SH-SY5Y (cell line): ENCODE data around the gene ALG14.

Experiments
- GATA2 ChIP-seq: IDR thresholded peaks from 2 replicates; pipeline ENCODE4 v1.6.1; 2011; ENCODE audit warnings: mild to moderate bottlenecking, low read depth, low read length
- GATA3 ChIP-seq: IDR thresholded peaks from 2 replicates; pipeline ENCODE4 v1.6.1; 2011; ENCODE audit warnings: low read depth, mild to moderate bottlenecking, low read length, moderate library complexity

The ALG14 gene

DNA sequence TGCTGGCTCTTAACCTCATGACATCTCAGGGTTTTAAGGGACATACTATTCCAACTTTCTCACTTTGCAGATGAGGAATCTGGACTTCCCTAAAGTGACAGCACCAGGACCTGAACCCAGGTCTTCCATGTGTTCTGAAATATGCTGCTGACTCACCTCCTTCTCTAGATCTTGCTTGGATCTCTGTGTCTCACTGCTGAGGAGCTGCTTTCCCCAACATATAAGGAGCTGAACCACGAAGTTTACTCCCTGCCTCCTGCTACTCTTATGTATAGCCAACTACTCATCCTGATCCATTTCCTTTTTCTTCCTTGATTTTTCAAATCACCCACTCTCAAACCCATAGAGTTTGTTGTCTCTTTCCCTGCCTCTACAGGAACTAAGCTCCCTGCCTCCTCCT lies 38.2 kb downstream of the ALG14 start:
- TF ChIP-seq GATA2 = no peak

DNA sequence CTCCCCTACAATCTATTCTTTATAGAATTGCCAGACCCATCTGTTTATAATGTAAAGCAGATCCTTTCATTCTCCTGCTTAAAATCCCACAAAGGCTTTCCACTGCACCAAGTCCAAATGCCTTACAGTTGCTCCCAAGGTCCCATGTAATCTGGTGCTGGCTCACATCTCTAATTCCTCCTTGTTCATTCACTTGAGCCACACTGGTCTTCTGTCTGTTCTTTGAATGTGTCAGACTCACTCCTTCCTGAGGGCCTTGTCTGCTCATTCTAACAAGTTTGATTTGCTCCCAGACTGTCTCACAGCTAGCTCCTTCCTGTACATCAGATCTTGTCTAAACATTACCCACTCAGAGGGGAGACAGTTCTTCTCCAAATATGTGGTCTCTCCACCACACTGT lies 38.9 kb downstream of the ALG14 start:
- TF ChIP-seq GATA2 = no peak

DNA sequence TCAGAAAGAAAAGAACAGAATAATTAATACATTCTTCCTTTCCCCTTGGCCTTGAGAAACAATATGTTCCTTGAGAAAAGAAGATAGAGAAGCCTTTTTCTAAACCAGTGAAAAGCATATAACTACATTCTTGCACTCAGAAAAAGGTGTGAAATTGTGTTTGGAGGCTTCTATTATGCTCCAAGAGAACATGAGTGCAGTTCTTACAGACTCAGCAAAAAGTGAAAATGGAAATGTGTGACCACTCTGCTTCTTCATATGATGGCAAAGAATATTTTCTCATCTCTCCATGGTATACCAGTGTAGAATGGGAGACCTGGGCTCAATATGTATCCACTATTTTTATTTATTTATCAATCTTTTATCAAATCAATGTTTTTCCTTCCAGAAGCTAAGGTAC lies 43.2 kb downstream of the ALG14 start:
- TF ChIP-seq GATA3 (no peak), GATA2 (no peak)

DNA sequence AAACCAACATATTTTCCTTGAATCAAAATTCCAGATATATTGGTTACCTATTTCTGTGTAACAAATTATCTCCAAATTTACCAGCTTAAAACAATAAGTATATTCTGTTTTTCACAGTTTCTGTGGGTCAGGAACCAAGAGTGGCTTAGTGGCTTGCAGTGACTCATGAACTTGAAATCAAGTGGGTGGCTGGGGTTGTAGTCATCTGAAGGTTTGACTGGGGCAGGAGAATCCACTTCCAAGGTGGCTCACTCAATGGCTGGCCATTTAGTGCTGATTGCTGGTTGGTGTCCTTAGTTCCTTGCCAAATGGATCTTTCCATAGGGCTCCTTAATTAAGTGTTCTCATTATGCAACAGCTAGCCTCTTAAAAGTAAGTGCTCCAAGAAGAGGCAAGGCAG lies 43.8 kb downstream of the ALG14 start:
- TF ChIP-seq GATA2 (no peak), GATA3 (no peak)

DNA sequence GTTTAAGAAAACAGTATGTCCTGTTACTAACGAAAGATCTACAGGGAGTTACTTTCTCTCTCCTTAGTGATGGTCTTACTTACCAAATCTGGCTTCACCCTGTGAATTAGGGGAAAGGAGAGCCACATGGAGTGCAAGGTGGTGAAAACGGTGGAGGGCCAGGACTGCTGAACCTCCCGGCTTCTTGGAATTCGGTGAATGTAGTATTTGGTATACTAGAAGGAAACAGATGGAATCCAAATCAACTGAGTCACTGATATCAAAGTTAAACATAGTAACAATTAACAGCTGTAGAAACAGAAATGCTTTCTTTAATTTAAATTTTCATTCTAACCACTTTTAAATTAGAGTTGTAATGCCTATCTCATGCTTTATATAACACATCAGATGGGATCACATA lies 45.7 kb downstream of the ALG14 start:
- TF ChIP-seq GATA2 (no peak), GATA3 (no peak)

DNA sequence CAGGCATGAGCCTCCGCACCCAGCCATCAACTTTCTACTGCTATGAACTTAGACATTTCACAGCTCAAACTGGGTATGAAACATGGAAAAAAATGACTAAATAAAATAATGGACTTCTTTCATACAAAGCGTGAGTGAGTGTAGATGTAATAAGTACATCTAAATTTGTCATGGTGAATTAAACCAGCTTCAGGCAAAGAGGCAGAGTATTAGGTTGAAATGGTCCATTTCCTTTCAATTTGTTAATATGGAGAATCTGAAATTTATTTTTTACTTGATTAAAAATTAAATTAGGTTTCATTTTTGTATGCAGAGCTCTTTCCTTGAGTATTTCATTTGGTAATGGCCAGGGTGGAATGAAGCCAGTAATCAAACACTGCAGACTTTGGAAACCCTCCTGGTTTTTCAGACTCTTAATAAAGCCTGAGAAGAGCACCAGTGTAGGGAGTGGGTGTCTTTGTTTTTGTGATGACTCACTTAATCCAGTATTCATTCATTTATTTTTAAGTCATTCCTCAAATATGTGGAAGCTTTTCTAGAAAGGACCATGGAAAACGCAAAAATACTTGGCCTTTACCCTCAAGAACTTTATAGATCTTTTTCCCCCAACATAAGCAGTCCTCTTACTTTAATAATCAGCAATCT lies 49.2 kb downstream of the ALG14 start:
- TF ChIP-seq GATA3 = no peak
- no peak for TF ChIP-seq GATA2

DNA sequence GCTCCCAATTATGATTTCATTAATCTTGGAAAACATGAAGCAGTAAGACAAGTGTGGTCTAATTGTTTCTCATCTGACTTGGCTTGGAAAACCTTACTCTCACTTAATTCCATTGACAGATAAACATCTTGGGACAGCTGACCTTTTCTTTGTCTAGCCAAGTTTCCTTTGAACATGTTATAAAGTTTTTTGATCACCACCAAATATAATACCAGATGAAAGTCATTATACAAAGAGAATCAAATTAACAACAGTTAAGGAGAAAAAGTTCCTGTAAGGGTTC lies 50.2 kb downstream of the ALG14 start:
- no peak for TF ChIP-seq GATA3
- TF ChIP-seq GATA2 = no peak

DNA sequence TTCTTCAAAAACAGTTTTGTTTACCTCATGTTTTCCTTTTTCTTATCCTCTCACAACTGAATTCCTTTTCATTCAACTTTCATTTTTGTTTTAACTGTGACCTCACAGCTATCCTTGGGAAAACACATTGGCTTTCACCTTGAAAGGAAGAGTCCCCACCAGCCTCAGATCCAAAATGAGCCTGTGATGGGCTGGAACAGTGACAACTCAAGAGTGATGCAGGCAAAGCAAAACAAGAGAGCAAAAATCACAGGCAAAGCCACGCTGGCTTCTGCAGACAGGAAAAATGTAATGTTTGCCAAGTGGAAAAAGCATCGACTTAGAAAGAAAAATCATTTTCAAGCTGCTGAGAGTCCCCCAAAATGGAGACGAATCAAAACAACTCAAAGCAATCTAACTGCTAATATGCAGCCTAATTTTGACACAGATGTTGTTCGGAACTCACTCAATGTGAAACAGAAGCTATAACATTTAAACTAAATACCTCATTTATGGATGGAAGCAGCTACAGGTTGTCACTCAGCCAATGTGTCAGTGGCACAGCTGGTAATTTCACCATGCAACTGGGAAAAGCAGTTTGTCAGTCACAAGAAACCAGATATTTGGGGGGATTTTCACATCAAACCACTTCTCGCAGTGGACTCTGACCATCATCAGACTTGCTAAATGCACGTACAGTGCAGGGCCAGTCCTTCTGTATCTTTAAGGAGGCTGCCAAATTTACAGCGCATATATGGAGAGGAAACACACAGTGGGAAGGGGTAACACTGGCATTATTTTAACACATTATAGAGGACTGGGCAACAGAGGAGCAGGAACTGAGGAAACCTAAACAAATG lies 50.7 kb downstream of the ALG14 start:
- TF ChIP-seq GATA2 (no peak), GATA3 (no peak)

DNA sequence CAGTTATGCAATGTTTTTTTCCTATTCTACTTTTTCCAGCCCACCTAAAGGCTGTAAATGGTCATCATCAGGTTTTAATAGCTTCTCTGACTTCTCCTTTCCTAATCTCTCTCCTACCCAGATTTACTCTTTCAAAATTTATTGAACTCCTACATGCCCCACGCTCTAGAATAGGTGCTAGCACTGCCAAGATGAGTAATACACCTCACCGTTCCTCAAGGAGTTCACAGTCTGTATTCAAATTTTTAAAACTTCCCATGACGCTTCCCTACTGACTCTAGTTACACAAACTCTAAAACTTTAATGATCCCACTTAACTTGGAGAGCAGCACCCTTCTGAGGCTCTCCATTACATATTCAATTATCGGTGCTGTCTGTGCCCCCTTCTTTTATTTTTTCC lies 51.6 kb downstream of the ALG14 start:
- no peak for TF ChIP-seq GATA3
- TF ChIP-seq GATA2 = no peak

DNA sequence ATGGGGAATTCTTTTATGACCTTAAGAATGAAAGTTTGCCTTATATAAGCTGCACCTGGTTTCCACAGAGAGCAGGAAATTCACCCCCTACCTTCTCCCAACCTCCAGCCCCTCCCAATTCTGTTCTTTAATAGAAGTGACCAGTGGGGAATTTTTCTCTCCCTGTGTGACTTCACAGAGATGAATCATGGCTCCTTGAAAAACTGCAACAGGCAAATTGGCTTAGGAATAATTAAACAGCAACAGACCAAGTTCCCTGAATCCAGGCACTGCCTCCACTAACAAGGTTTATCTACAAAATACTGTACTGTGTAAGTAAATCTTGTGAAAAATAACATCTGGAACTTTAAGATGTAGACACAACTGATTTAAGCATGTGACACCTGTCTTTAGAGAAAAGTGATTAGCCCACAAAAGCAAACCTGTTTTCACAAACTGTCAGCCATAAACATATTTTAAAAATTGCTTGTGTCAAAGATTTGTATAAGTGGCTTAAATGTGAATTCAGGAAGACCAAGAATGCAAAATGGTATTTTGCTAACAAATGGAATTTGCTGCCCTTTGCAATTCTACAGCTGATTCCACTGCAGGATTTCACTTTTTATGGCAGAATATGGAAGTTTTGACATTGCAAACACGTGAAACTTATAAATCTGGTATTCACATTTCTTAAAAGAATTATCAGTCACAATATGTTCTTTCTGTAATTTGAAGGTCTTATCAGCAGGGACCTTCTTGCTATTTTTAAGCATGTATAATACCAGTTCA lies 54.0 kb downstream of the ALG14 start:
- TF ChIP-seq GATA3 = no peak
- TF ChIP-seq GATA2 = no peak

DNA sequence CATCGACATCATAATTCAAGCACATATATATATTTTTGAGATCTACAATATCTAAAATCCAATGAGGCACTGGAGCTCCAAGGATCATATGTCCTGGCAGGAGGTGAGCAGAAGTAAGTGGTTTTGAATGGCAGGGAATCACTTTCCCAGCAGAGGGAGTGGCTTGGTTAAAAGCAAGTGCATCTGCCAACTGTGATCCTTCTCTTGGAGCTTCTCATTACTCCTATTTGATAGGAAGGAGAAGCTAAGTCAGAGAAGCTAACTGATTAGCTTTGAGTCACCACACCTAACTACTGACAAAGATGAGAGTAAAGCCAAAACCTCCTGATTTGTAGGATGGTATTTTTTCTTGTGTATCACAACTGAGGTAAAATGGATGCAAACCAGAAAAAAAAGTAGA lies 55.0 kb downstream of the ALG14 start:
- no peak for TF ChIP-seq GATA2
- TF ChIP-seq GATA3 = no peak

DNA sequence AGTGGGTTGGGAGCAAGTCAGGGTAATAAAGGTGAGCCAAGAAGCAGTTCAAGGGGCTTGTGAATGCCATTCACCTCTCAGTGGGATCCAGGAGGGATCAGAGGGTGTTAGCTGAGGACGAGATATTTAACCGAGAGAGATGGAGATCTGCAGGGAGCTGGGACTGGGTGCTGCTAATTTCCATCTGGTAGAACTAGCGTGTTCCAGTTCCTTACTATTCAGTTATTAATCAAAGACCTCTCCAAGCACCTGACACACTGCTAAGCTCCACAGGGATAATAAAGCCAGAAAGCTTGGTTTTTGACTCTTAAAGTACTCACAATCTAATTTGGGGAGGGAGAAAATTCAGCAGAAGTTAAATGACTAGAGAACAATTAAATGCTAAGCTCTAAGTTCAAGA lies 57.7 kb downstream of the ALG14 start:
- TF ChIP-seq GATA2 = no peak
- no peak for TF ChIP-seq GATA3

DNA sequence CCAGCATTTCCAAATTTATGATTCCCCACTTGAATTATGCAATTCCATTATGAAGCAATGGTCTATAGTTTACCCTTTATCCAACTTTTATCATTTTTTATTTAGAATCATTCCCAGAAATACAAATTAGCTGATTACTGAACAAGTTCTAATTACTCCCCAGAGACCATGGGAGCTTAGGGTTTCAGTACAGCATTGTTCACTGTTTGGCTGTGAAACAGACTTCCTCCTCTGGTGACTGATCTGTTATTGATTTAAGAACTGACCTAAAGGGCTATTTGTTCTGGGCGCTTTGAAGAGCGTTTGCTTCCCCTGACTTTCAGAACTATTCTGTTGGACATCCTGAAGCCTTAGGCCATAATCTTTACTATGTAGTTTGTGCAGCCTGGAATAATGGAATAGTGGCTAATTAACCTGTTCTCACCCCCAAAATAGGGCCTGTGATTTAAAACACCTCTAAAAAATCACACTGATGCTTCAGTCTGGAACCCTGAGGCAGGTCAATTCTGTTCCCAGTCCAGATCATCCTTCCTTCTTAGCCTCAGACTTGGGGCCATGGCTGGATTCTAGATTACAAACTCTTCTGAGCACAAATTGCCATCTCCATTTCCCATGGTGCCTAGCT lies 58.7 kb downstream of the ALG14 start:
- TF ChIP-seq GATA3 (no peak), GATA2 (no peak)

DNA sequence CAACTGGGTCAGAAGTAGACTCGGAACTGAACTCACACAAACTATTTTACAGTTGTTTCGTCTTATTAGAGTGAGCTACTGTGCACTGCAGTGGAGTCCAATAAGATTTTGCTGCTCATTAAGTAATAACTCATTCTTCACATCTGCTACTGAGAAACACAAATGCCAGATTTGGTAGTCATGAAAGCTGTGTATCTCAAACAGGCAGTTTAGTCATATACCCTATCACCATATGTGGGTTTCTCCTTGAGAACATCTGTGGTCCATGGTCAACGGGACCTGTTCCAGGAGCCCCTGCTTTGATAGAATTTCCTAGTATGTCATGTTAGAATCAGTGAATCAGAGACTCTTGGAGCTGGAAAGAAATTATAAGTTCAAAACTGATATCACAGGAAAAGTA lies 60.4 kb downstream of the ALG14 start:
- no peak for TF ChIP-seq GATA3
- no peak for TF ChIP-seq GATA2
